ENCODE measurements around the gene PCDH1. TPM values are rescaled to one million over a fixed set of nuclear protein-coding genes. Genes with fewer than 3 reads are reported as not detected.
A peak's percentile ranks its signal among the peaks of the same experiment; 100 is the strongest.
"Not testable (repeated sequence)": the region's sequence is repeated elsewhere in the genome, so short reads cannot be mapped to it uniquely, and the experiment has no call there.

Gene PCDH1
- total RNA-seq, 2 experiments from 2014 or later, result not detected

GRCh38 chr5:141913560-141914198 is 35.5 kb upstream of the PCDH1 start:
- Mint-ChIP-seq H3K27me3 (peaks cover 38% of the 10 kb centered on the region), H3K27ac (no peak overlapping the region), H3K4me3 (peak overlapping the region; percentile 57), H3K36me3 (no peaks in the 10 kb centered on the region), H3K4me1 (peaks cover 9% of the 10 kb centered on the region), H3K9me3 (peaks cover 2% of the 10 kb centered on the region)
- POLR2A ChIA-PET, result interaction anchor here (1.0 to 1.4 kb wide), 2 partner anchors 9 to 10 kb away, joined by 3 to 12 read pairs; partner anchors contain the start of gene DELE1
- no peak for ATAC-seq (ENCODE audit: low read depth)
- no peak for DNase-seq

GRCh38 chr5:141910271-141910673 is 32.1 kb upstream of the PCDH1 start:
- Mint-ChIP-seq H3K36me3 (no peaks in the 10 kb centered on the region), H3K27me3 (peaks cover 33% of the 10 kb centered on the region), H3K27ac (no peak overlapping the region), H3K4me3 (no peak overlapping the region), H3K4me1 (peaks cover 9% of the 10 kb centered on the region), H3K9me3 (peaks cover 2% of the 10 kb centered on the region)
- POLR2A ChIA-PET, result no interaction called here
- ATAC-seq (ENCODE audit: low read depth), result no peak
- no peak for DNase-seq

GRCh38 chr5:141909212-141909611 is 31.0 kb upstream of the PCDH1 start:
- DNase-seq (no peak), ATAC-seq (ENCODE audit: low read depth) (no peak)
- Mint-ChIP-seq H3K4me3 (no peak overlapping the region), H3K27ac (no peak overlapping the region), H3K9me3 (peaks cover 2% of the 10 kb centered on the region), H3K36me3 (no peaks in the 10 kb centered on the region), H3K4me1 (peaks cover 6% of the 10 kb centered on the region), H3K27me3 (peaks cover 27% of the 10 kb centered on the region)
- POLR2A ChIA-PET, result no interaction called here

GRCh38 chr5:141908796-141909195 is 30.6 kb upstream of the PCDH1 start:
- ATAC-seq (ENCODE audit: low read depth) (no peak), DNase-seq (no peak)
- Mint-ChIP-seq H3K27me3 (peaks cover 28% of the 10 kb centered on the region), H3K4me1 (peaks cover 6% of the 10 kb centered on the region), H3K27ac (no peak overlapping the region), H3K9me3 (peaks cover 2% of the 10 kb centered on the region), H3K36me3 (no peaks in the 10 kb centered on the region), H3K4me3 (no peak overlapping the region)
- POLR2A ChIA-PET, result no interaction called here

GRCh38 chr5:141906972-141907371 is 28.8 kb upstream of the PCDH1 start:
- no peak overlapping the region for H3K4me3 Mint-ChIP-seq
- POLR2A ChIA-PET, result interaction anchor here (0.6 to 0.7 kb wide), 2 partner anchors 17 to 43 kb away, joined by 3 to 6 read pairs; partner anchors contain the start of gene DELE1
- peaks cover 2% of the 10 kb centered on the region for H3K9me3 Mint-ChIP-seq
- no peaks in the 10 kb centered on the region for H3K4me1 Mint-ChIP-seq
- no peak for ATAC-seq (ENCODE audit: low read depth)
- no peaks in the 10 kb centered on the region for H3K36me3 Mint-ChIP-seq
- no peak for DNase-seq
- peaks cover 20% of the 10 kb centered on the region for H3K27me3 Mint-ChIP-seq
- no peak overlapping the region for H3K27ac Mint-ChIP-seq

GRCh38 chr5:141906517-141906916 is 28.3 kb upstream of the PCDH1 start:
- no peak overlapping the region for H3K27ac Mint-ChIP-seq
- DNase-seq (no peak), ATAC-seq (ENCODE audit: low read depth) (no peak)
- no peaks in the 10 kb centered on the region for H3K4me1 Mint-ChIP-seq
- POLR2A ChIA-PET, result no interaction called here
- H3K27me3 Mint-ChIP-seq, result peaks cover 20% of the 10 kb centered on the region
- peaks cover 2% of the 10 kb centered on the region for H3K9me3 Mint-ChIP-seq
- no peaks in the 10 kb centered on the region for H3K36me3 Mint-ChIP-seq
- no peak overlapping the region for H3K4me3 Mint-ChIP-seq

- POLR2A ChIA-PET, result no interaction called here
- ATAC-seq (ENCODE audit: low read depth), result no peak
- Mint-ChIP-seq H3K27me3 (peaks cover 18% of the 10 kb centered on the region), H3K4me1 (no peaks in the 10 kb centered on the region), H3K9me3 (peaks cover 2% of the 10 kb centered on the region), H3K36me3 (no peaks in the 10 kb centered on the region), H3K27ac (no peak overlapping the region), H3K4me3 (no peak overlapping the region)
- DNase-seq, result no peak
Observed at GRCh38 chr5:141904551-141904950, 26.3 kb upstream of the PCDH1 start.

GRCh38 chr5:141903261-141903660 is 25.1 kb upstream of the PCDH1 start:
- H3K4me1 Mint-ChIP-seq, result no peaks in the 10 kb centered on the region
- no peak overlapping the region for H3K4me3 Mint-ChIP-seq
- H3K27me3 Mint-ChIP-seq, result peaks cover 15% of the 10 kb centered on the region
- H3K9me3 Mint-ChIP-seq, result no peaks in the 10 kb centered on the region
- ATAC-seq (ENCODE audit: low read depth) (no peak), DNase-seq (no peak)
- no peaks in the 10 kb centered on the region for H3K36me3 Mint-ChIP-seq
- POLR2A ChIA-PET, result no interaction called here
- no peak overlapping the region for H3K27ac Mint-ChIP-seq

- H3K4me1 Mint-ChIP-seq, result no peaks in the 10 kb centered on the region
- no peaks in the 10 kb centered on the region for H3K9me3 Mint-ChIP-seq
- no peak overlapping the region for H3K27ac Mint-ChIP-seq
- DNase-seq (no peak), ATAC-seq (ENCODE audit: low read depth) (no peak)
- H3K4me3 Mint-ChIP-seq, result no peak overlapping the region
- peaks cover 15% of the 10 kb centered on the region for H3K27me3 Mint-ChIP-seq
- no peaks in the 10 kb centered on the region for H3K36me3 Mint-ChIP-seq
- POLR2A ChIA-PET, result no interaction called here
Observed at GRCh38 chr5:141902015-141902814, 24.0 kb upstream of the PCDH1 start.

GRCh38 chr5:141898448-141899049 is 20.3 kb upstream of the PCDH1 start:
- Mint-ChIP-seq H3K27me3 (peaks cover 16% of the 10 kb centered on the region), H3K9me3 (no peaks in the 10 kb centered on the region), H3K36me3 (no peaks in the 10 kb centered on the region), H3K27ac (no peak overlapping the region), H3K4me1 (no peaks in the 10 kb centered on the region), H3K4me3 (no peak overlapping the region)
- DNase-seq, result no peak
- ATAC-seq (ENCODE audit: low read depth), result no peak
- POLR2A ChIA-PET, result no interaction called here

- POLR2A ChIA-PET, result no interaction called here
- DNase-seq (no peak), ATAC-seq (ENCODE audit: low read depth) (no peak)
- H3K27ac Mint-ChIP-seq, result no peak overlapping the region
- no peaks in the 10 kb centered on the region for H3K4me1 Mint-ChIP-seq
- no peaks in the 10 kb centered on the region for H3K36me3 Mint-ChIP-seq
- H3K9me3 Mint-ChIP-seq, result no peaks in the 10 kb centered on the region
- H3K4me3 Mint-ChIP-seq, result no peak overlapping the region
- peaks cover 17% of the 10 kb centered on the region for H3K27me3 Mint-ChIP-seq
Observed at GRCh38 chr5:141897425-141897824, 19.2 kb upstream of the PCDH1 start.

- H3K4me1 Mint-ChIP-seq; H3K4me3 Mint-ChIP-seq; DNase-seq; H3K9me3 Mint-ChIP-seq; H3K36me3 Mint-ChIP-seq; ATAC-seq (ENCODE audit: low read depth); H3K27ac Mint-ChIP-seq: not testable (repeated sequence)
- peaks cover 38% of the 10 kb centered on the region for H3K27me3 Mint-ChIP-seq
- POLR2A ChIA-PET, result interaction anchor here (0.9 to 1.2 kb wide), 2 partner anchors 68 to 70 kb away, joined by 3 to 4 read pairs; partner anchors contain the start of gene PCDH12
Observed at GRCh38 chr5:141890429-141890828, 12.2 kb upstream of the PCDH1 start.

- no peak overlapping the region for H3K27ac Mint-ChIP-seq
- no peaks in the 10 kb centered on the region for H3K9me3 Mint-ChIP-seq
- DNase-seq, result no peak
- H3K4me3 Mint-ChIP-seq, result no peak overlapping the region
- POLR2A ChIA-PET, result interaction anchor here (0.9 kb wide), 1 partner anchor 69 kb away, joined by 3 read pairs; the partner anchor contains the start of gene PCDH12
- H3K4me1 Mint-ChIP-seq, result no peaks in the 10 kb centered on the region
- no peaks in the 10 kb centered on the region for H3K36me3 Mint-ChIP-seq
- H3K27me3 Mint-ChIP-seq, result peaks cover 42% of the 10 kb centered on the region
- no peak for ATAC-seq (ENCODE audit: low read depth)
Observed at GRCh38 chr5:141889282-141889871, 11.2 kb upstream of the PCDH1 start.

Data from activated naive CD8-positive, alpha-beta T cell treated with anti-CD3 and anti-CD28 coated beads, Interleukin-2, amount 10 ng/mL, durations not matched to agents 7 days and 5 days (primary cell).